Measurements from ENCODE around the gene RABL3. TPM values are rescaled to one million over a fixed set of nuclear protein-coding genes. Genes with fewer than 3 reads are reported as not detected.

Gene RABL3
- 27.9 and 36.6 TPM in 2 replicates for total RNA-seq

GRCh38 chr3:120742198-120742848 is at the start of gene RABL3, which contains the start of gene GTF2E1:
Gene RABL3, minus strand, starts transcription at chr3:120742516. Its CDS starts 9 bp downstream, at chr3:120742507.
Gene GTF2E1, plus strand, starts transcription at chr3:120742744. Its CDS starts 7,809 bp downstream, at chr3:120750553.

GRCh38 chr3:120682095-120682681 is 60.1 kb downstream of the RABL3 start, which contains the start of gene HGD:
Gene HGD, minus strand, starts transcription at chr3:120682239. Its CDS starts 128 bp downstream, at chr3:120682111.

Other genes with a start within 250 kb of the RABL3 start
- gene NDUFB4, start 146.2 kb downstream of the RABL3 start, total RNA-seq: 18.4 and 46.0 TPM in 2 replicates
- gene HGD, start 60.3 kb downstream of the RABL3 start, total RNA-seq: 2.1 and 3.0 TPM in 2 replicates
- gene GTF2E1, start 228 bp upstream of the RABL3 start, total RNA-seq: 27.0 and 32.4 TPM in 2 replicates
- 2.1 and 2.7 TPM in 2 replicates for gene STXBP5L, start 165.7 kb upstream of the RABL3 start, total RNA-seq